COLO668 (cell line): ENCODE measurements around the gene DIP2A.
A peak's percentile ranks its signal among the peaks of the same experiment; 100 is the strongest.
"Not testable (repeated sequence)": the region's sequence is repeated elsewhere in the genome, so short reads cannot be mapped to it uniquely, and the experiment has no call there.

Source experiments
- DNase-seq: peaks from one replicate; lab custom pipeline; 2025; ENCODE audit not compliant: unreplicated experiment; lab: John Stamatoyannopoulos, UW

Gene DIP2A

GRCh38 chr21:46554431-46555224 lies 95.9 kb downstream of the DIP2A start:
- DNase-seq = peak; percentile 24

- DNase-seq = no peak
These were observed 96.5 kb downstream of the DIP2A start for GRCh38 chr21:46555225-46555617.

- no peak for DNase-seq
These were observed 97.0 kb downstream of the DIP2A start for GRCh38 chr21:46555678-46556077.

- no peak for DNase-seq
These were observed 98.1 kb downstream of the DIP2A start for GRCh38 chr21:46556802-46557201.

GRCh38 chr21:46557469-46557868 lies 98.8 kb downstream of the DIP2A start:
- no peak for DNase-seq

- DNase-seq = no peak
These were observed 99.3 kb downstream of the DIP2A start for GRCh38 chr21:46557919-46558392.

GRCh38 chr21:46559291-46559983 lies 100.7 kb downstream of the DIP2A start:
- DNase-seq = no peak

- DNase-seq = no peak
These were observed 102.1 kb downstream of the DIP2A start for GRCh38 chr21:46560568-46561444.

GRCh38 chr21:46561445-46562090 lies 102.9 kb downstream of the DIP2A start:
- DNase-seq = no peak

GRCh38 chr21:46562472-46562871 lies 103.8 kb downstream of the DIP2A start:
- no peak for DNase-seq

- no peak for DNase-seq
These were observed 104.4 kb downstream of the DIP2A start for GRCh38 chr21:46562964-46563607.

- DNase-seq = no peak
These were observed 105.7 kb downstream of the DIP2A start for GRCh38 chr21:46564391-46564790.

- DNase-seq = no peak
These were observed 108.7 kb downstream of the DIP2A start for GRCh38 chr21:46567348-46567747.

GRCh38 chr21:46568562-46568961 lies 109.9 kb downstream of the DIP2A start:
- no peak for DNase-seq

- DNase-seq = no peak
These were observed 110.4 kb downstream of the DIP2A start for GRCh38 chr21:46569081-46569480.

GRCh38 chr21:46570119-46570518 lies 111.4 kb downstream of the DIP2A start:
- no peak for DNase-seq

GRCh38 chr21:46570631-46571030 lies 111.9 kb downstream of the DIP2A start:
- DNase-seq = no peak

- DNase-seq = no peak
These were observed 114.2 kb downstream of the DIP2A start for GRCh38 chr21:46572850-46573249.

- DNase-seq = not testable (repeated sequence)
These were observed 119.1 kb downstream of the DIP2A start for GRCh38 chr21:46577786-46578185.

- not testable (repeated sequence) for DNase-seq
These were observed 120.7 kb downstream of the DIP2A start for GRCh38 chr21:46579394-46579793.
